ENCODE measurements around the gene GNB1L.

- TF ChIP-seq EZH2 (IDR thresholded peaks at IDR 0.05; ENCODE audit: insufficient read depth, poor library complexity, severe bottlenecking) (no peak), EZH2phosphoT487 (IDR thresholded peaks at IDR 0.05; ENCODE audit: insufficient read depth, low read depth) (no peak)
Measured at GRCh38 chr22:19795617-19796008, 59.1 kb downstream of the GNB1L start.

Data from GM23248 (cell line).